Nephron (organoid): ENCODE data around the gene MMP24.
A peak's percentile ranks its signal among the peaks of the same experiment; 100 is the strongest.

Source experiments
- H3K27ac Mint-ChIP-seq, 3 experiments: 2 replicates each; pipeline ENCODE4 v1.8.0; 2020; ENCODE audit warnings: mixed read lengths in 3 of 3, mild to moderate bottlenecking in 2 of 3, moderate library complexity in 1 of 3
- H3K27me3 Mint-ChIP-seq: 2 replicates; pipeline ENCODE4 v1.8.0; 2021; ENCODE audit warnings: low read depth, mild to moderate bottlenecking, moderate library complexity, mixed read lengths
- H3K36me3 Mint-ChIP-seq: 2 replicates; pipeline ENCODE4 v1.8.0; 2020; ENCODE audit warnings: low read depth, mixed read lengths
- H3K4me1 Mint-ChIP-seq: 2 replicates; pipeline ENCODE4 v1.8.0; 2020; ENCODE audit warnings: mixed read lengths
- H3K4me3 Mint-ChIP-seq, 3 experiments: 2 replicates each; pipeline ENCODE4 v1.8.0; 2020; ENCODE audit warnings: mild to moderate bottlenecking in 3 of 3, mixed read lengths in 3 of 3, moderate library complexity in 2 of 3
- H3K9me3 Mint-ChIP-seq: 2 replicates; pipeline ENCODE4 v1.8.0; 2020; ENCODE audit warnings: mixed read lengths
- CTCF ChIP-seq, 3 experiments: fragments of 200-600 bp; sonication (generic); IDR thresholded peaks; one replicate each; pipeline ENCODE4 v1.5.0; 2021; ENCODE audit warnings: antibody characterized with exemption in 3 of 3; ENCODE audit not compliant: unreplicated experiment in 3 of 3

MMP24 gene

GRCh38 chr20:35286899-35287508, 60.5 kb downstream of the MMP24 start:
- Mint-ChIP-seq H3K27me3 (peaks cover 6% of the 10 kb centered on the region), H3K36me3 (peaks cover 5% of the 10 kb centered on the region), H3K4me1 (peaks cover 25% of the 10 kb centered on the region), H3K9me3 (no peaks in the 10 kb centered on the region), H3K4me3 (peak overlapping the region in 1 of 3 experiments; percentile 29), H3K27ac (no peak overlapping the region)
- TF ChIP-seq CTCF (IDR thresholded peaks at IDR 0.05; ENCODE audit: unreplicated experiment in 3 of 3), result no peak

GRCh38 chr20:35287509-35288324, 61.2 kb downstream of the MMP24 start:
- Mint-ChIP-seq H3K27me3 (peaks cover 8% of the 10 kb centered on the region), H3K4me3 (peak overlapping the region in 2 of 3 experiments; percentile 29 to 50), H3K27ac (peak overlapping the region in 1 of 3 experiments; percentile 35), H3K4me1 (peaks cover 25% of the 10 kb centered on the region), H3K9me3 (no peaks in the 10 kb centered on the region), H3K36me3 (no peaks in the 10 kb centered on the region)
- no peak for TF ChIP-seq CTCF (IDR thresholded peaks at IDR 0.05; ENCODE audit: unreplicated experiment in 3 of 3)

GRCh38 chr20:35288325-35289060, 62.0 kb downstream of the MMP24 start:
- no peak for TF ChIP-seq CTCF (IDR thresholded peaks at IDR 0.05; ENCODE audit: unreplicated experiment in 3 of 3)
- H3K4me3 Mint-ChIP-seq, result peak overlapping the region in 2 of 3 experiments; percentile 34 to 50
- no peaks in the 10 kb centered on the region for H3K36me3 Mint-ChIP-seq
- peaks cover 19% of the 10 kb centered on the region for H3K4me1 Mint-ChIP-seq
- peaks cover 10% of the 10 kb centered on the region for H3K27me3 Mint-ChIP-seq
- H3K9me3 Mint-ChIP-seq, result no peaks in the 10 kb centered on the region
- peak overlapping the region in 1 of 3 experiments; percentile 35 for H3K27ac Mint-ChIP-seq

- H3K36me3 Mint-ChIP-seq, result no peaks in the 10 kb centered on the region
- peak overlapping the region in 1 of 3 experiments; percentile 39 for H3K4me3 Mint-ChIP-seq
- no peak for TF ChIP-seq CTCF (IDR thresholded peaks at IDR 0.05; ENCODE audit: unreplicated experiment in 3 of 3)
- H3K4me1 Mint-ChIP-seq, result peaks cover 9% of the 10 kb centered on the region
- no peak overlapping the region for H3K27ac Mint-ChIP-seq
- H3K27me3 Mint-ChIP-seq, result peaks cover 18% of the 10 kb centered on the region
- H3K9me3 Mint-ChIP-seq, result no peaks in the 10 kb centered on the region
Measured at GRCh38 chr20:35290186-35290886, 63.8 kb downstream of the MMP24 start.

GRCh38 chr20:35290887-35291417, 64.5 kb downstream of the MMP24 start:
- H3K27ac Mint-ChIP-seq, result no peak overlapping the region
- no peak for TF ChIP-seq CTCF (IDR thresholded peaks at IDR 0.05; ENCODE audit: unreplicated experiment in 3 of 3)
- peaks cover 3% of the 10 kb centered on the region for H3K4me1 Mint-ChIP-seq
- peaks cover 18% of the 10 kb centered on the region for H3K27me3 Mint-ChIP-seq
- H3K36me3 Mint-ChIP-seq, result no peaks in the 10 kb centered on the region
- no peaks in the 10 kb centered on the region for H3K9me3 Mint-ChIP-seq
- no peak overlapping the region for H3K4me3 Mint-ChIP-seq
